HG03558 (cell line): Measurements from ENCODE around the gene BIVM.
A peak's percentile ranks its signal among the peaks of the same experiment; 100 is the strongest.

Experiments
- ATAC-seq: cut with Tn5 transposase; IDR thresholded peaks from one replicate; pipeline ENCODE4 v1.9.1; 2021; ENCODE audit warnings: moderate number of reproducible peaks; ENCODE audit not compliant: unreplicated experiment; ENCODE audit errors: extremely low read depth

The BIVM gene

DNA sequence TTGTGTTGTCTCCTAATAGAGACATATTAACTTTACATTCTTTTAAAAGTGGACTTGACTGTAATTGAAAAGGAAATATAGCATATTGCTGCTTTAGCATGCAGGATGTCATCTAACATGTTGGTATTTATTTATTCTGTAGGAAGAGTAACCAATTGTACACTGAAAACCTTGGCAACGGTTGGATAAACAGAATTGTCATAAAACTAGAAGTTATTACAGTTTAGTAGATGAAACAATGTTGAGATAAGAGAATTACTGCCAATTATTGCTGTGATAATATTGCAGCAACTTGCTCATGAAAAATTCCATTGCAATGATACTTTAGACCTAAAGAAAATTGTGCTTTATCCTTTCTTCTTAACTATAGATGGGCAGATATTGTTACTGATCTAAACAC, 39.4 kb downstream of the BIVM start:
- ATAC-seq, result no peak

DNA sequence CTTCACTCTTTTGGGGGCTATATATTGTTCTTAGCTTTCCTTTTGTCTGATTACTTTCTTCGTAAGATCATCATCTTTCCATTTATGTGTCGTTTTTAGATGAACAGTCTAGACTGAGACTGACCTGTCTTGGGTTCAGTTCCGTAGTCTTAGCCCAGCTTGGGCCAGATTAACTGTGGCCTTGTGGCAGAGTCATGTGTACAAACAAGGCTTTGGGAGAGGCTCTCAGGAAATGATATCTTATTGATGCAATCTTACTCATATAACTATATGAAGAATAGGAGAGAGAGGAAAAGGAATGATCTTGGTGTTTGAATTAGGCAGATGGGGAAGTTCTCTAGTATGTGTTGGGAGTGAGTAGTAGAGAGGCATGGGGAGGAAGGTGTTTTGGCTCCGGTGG, 40.1 kb downstream of the BIVM start:
- no peak for ATAC-seq

DNA sequence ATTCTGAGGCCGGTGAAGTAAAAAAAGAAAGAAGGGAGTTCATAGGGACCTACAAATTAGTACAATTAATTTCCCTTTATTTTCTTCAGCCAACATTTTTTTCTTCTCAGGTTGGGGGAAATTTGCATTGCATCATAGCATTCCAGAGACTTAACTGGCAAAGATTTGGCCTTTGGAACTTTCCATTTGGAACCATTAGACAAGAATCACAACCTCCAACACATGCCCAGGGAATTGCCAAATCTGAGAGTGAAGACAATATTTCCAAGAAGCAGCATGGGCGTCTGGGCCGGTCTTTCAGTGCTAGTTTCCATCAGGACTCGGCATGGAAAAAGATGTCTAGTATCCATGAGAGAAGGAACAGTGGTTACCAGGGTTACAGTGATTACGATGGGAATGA, 40.5 kb downstream of the BIVM start:
- no peak for ATAC-seq

GRCh38 chr13:102845289-102845629, 46.3 kb downstream of the BIVM start:
- ATAC-seq, result peak; percentile 2

DNA sequence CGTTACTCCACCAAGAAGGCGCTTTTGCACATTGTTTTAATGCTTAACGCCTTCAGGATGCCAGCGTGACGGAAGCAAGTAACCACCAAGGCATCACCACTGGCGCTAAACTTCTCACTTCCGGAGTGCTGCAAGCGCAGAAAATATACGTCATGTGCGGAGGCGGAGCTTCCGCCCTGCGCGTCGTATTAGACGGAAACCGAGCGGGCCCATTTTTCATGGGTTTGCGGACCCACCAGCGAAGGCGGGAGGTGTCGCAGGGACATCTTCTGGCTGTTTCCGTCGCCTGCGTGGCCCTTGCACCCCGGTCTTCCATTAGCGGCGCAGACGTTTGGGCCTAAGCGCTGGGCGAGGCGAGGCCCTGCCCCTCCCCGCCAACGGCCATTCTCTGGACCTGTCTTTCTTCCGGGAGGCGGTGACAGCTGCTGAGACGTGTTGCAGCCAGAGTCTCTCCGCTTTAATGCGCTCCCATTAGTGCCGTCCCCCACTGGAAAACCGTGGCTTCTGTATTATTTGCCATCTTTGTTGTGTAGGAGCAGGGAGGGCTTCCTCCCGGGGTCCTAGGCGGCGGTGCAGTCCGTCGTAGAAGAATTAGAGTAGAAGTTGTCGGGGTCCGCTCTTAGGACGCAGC, 46.8 kb downstream of the BIVM start, which contains the start of gene ERCC5:
TSS of gene ERCC5 (plus strand) at position 403 of the 631 bp plus-strand sequence. CDS start 235 bp downstream, outside the sequence.
- peak; percentile 75 for ATAC-seq

- ATAC-seq, result peak; percentile 24
Observed at GRCh38 chr13:102846261-102847015, 47.5 kb downstream of the BIVM start.

- no peak for ATAC-seq
Observed at GRCh38 chr13:102847272-102848234, 48.6 kb downstream of the BIVM start.

DNA sequence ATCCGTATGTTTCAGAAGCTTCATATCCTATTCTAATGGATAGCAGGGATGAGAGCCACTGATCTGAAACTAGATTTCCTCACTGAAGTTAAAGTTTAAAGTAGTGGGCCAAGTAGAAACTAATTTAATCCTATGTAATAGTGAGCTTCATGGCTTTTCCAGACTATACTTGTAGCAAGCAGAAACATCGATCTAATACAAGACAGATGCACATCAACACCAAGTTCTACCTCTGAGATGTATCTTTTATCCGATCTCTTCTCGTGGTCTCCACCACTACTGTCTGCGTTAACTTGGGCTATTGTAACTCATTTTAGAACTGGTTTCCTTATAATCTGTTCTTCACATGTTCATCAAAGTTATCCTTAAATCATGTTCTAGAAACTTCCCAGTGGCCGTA, 50.0 kb downstream of the BIVM start:
- ATAC-seq, result no peak

- no peak for ATAC-seq
Observed at GRCh38 chr13:102852556-102852955, 53.6 kb downstream of the BIVM start.

DNA sequence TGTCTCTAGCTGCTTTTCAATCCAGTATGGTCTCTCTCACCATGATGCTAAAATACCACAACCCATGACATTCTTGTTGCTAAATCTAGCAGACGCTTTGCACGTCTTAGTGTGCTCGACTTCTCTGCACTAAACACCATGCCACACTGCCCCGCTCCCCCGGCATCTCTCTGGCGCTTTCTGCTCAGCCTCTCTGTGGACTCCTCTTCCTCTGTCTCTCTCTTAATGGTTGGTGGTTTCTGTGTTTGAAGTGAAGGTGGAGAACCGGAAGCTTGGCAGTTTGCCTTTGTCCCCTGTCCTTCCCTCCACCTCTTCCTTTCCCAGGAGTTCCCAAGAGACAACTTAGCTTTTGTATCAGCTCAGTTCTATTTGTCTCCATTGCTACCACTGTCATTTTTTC, 55.8 kb downstream of the BIVM start:
- ATAC-seq, result no peak

DNA sequence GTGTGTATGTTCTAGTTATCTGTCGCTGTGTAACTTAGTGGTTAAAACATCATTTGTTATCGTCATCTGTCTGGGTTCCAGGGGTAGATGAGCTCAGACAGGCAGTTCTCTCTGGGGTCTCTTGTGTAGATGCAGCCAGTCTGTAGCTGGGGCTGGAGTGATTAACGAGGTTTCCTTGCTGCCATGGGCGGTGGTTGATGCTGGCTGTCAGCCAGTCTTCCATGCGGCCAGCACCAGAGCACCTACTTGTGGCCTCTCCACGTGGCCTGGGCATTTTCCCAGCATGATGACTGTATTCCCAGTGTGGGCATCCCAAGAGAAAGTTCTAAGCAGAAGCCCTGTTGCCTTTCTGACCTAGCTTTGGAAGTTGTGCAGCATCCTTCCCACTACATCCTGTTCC, 57.6 kb downstream of the BIVM start:
- no peak for ATAC-seq

DNA sequence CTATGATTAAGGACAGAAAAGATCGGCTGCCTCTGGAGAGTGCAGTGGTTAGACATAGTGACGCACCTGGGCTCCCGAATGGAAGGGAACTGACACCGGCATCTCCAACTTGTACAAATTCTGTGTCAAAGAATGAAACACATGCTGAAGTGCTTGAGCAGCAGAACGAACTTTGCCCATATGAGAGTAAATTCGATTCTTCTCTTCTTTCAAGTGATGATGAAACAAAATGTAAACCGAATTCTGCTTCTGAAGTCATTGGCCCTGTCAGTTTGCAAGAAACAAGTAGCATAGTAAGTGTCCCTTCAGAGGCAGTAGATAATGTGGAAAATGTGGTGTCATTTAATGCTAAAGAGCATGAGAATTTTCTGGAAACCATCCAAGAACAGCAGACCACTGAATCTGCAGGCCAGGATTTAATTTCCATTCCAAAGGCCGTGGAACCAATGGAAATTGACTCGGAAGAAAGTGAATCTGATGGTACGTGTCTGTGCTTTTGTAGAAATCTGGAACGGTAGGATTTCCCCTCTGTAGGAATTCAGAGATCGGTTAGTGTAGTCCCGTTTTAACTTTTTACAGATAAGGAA, 63.8 kb downstream of the BIVM start:
- ATAC-seq, result no peak

DNA sequence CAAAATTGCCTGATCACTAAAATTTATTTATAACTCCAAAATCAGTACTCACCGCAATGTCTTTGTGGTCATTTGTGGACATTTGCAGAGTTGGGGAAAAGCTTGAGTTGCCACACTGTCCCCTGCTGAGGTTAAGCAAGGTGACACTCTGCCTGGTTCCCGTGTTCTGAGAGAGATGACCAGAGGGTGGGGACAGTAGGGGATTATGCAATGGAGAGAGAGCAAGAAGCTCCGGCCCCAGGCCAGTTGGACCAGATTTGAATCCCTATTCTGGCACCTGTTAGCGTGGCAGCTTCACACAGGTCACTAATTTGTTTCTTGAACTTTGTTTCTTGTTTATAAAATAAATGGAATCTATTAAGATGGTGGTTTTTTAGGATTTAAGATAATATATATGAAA, 64.7 kb downstream of the BIVM start:
- no peak for ATAC-seq

DNA sequence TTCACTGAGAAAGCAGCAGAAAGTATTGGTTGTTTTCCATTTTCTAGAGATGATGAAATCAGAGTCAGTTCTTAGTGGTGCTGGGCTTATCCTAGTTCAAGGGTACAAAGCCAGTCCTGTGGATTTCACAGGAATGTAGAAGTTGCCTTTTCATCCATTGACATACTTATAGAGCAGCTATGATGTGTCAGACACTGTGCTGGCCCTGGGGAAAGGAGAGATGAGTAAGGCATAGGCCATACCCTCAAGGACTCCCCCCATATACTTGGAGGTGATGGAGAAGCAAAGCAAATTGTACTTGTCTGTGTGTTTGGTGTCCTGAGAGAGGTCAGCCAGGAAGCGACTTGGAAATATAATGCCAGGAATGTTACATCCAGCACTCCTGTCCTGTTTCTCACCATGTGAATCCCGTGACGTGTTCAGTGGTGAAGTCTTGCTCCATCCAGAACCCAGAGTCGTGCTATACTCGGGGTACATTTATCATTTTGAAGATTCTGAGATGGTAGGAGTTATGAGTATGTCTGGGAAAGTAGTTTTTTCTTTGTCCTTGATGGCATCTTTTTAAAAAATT, 69.5 kb downstream of the BIVM start:
- no peak for ATAC-seq

DNA sequence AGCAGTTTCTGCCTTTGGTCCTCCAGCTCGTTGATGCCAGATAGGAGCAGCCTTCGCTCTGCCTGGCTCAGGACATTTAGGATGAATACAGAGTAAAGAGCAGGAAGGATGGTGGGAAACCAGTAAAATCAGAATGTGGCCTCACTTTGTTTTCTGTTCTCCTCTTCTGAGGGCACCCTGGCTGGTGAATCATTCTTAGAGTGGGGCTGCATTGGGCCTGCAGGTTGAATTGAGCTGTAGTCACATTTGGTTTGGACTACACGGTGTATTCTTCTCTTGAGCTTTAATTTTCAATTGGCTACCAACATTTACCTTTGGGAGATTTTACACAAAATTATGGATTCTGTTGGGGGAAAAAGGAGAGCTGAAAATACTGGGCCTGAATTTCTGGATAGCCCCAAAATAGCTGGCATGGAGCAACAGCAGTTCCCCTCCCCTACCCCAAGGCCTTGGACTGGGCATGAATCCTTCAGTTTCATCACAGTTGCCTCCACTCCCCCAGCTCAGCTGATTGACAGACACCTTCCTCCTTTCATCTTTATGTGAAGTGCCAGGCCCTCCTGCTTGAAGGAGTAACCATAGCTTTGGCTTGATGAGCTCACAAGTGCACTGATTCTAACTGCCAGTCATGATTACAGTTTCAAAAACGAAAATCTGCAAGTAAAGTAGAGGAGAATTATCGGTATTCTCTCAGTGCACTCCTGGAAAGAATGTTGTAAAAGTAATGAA, 71.2 kb downstream of the BIVM start:
- ATAC-seq, result no peak

GRCh38 chr13:102870677-102871415, 71.9 kb downstream of the BIVM start:
- no peak for ATAC-seq

- ATAC-seq, result no peak
Observed at GRCh38 chr13:102872131-102872530, 73.2 kb downstream of the BIVM start.

- ATAC-seq, result no peak
Observed at GRCh38 chr13:102872531-102872930, 73.6 kb downstream of the BIVM start.

- peak; percentile 66 for ATAC-seq
Observed at GRCh38 chr13:102873653-102874052, 74.7 kb downstream of the BIVM start.
